GM13977 (cell line): ENCODE data around the gene IL17D.

Experiments
- DNase-seq: peaks from one replicate; pipeline ENCODE4 v3.0.0; 2012; ENCODE audit warnings: low spot score
- CTCF ChIP-seq: IDR thresholded peaks from 2 replicates; pipeline ENCODE4 v1.5.1; 2012; ENCODE audit warnings: mild to moderate bottlenecking, control low read depth; ENCODE audit not compliant: insufficient read depth; ENCODE audit errors: extremely low read depth, missing control alignments
- in situ Hi-C: fragments of 300-500 bp; cut with MboI; formaldehyde crosslinking; loops from one replicate; pipeline ENCODE4 v1.12.0; 2022; ENCODE audit warnings: low sequenced_read_pairs, low pct_unique_long_range_greater_than_20kb, mixed read lengths, inconsistent platforms; ENCODE audit not compliant: unreplicated experiment

Gene IL17D

GRCh38 chr13:20769091-20769490, 65.6 kb downstream of the IL17D start:
- DNase-seq, result no peak
- in situ Hi-C loops, result no loop called here

GRCh38 chr13:20769834-20770233, 66.3 kb downstream of the IL17D start:
- TF ChIP-seq CTCF, result no peak
- DNase-seq, result no peak
- in situ Hi-C loops, result no loop called here

More at GRCh38 chr13:20769091-20769490, 65.6 kb downstream of the IL17D start:
- TF ChIP-seq CTCF, result no peak
